GM12875 (cell line): Measurements from ENCODE around the gene FSTL5.

Source experiments
- H3K4me3 ChIP-seq: one replicate; pipeline ENCODE4 v1.5.1; 2011; ENCODE audit warnings: low read depth, low read length, control low read depth
- TF ChIP-seq, protein P1 (sequence below): IDR thresholded peaks from 2 replicates; pipeline ENCODE4 v1.5.1; 2011; ENCODE audit warnings: low read depth, mild to moderate bottlenecking, control low read depth, inconsistent platforms, low read length, moderate library complexity, borderline replicate concordance; ENCODE audit not compliant: insufficient read depth

Gene FSTL5

DNA sequence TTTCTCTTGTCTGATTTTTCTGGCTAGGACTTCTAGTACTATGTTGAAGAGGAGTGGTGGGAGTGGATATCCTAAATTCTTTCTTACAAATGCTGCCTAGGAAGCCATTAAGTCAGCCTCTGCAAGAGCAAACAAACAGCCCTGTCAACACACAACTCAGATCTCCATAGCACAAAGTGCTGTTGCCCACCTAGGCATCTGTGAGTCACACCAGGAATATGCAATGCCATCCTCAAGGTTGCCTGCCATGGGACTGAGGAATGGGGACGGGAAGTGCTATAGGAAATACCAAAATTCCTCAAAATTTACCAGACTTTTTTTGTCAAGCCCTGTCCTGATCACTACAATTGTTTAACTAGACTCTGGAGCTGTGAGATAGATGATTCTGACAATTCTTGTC, 466.9 kb downstream of the FSTL5 start:
- no peak overlapping the region for H3K4me3 ChIP-seq
- TF ChIP-seq, protein P1, sequence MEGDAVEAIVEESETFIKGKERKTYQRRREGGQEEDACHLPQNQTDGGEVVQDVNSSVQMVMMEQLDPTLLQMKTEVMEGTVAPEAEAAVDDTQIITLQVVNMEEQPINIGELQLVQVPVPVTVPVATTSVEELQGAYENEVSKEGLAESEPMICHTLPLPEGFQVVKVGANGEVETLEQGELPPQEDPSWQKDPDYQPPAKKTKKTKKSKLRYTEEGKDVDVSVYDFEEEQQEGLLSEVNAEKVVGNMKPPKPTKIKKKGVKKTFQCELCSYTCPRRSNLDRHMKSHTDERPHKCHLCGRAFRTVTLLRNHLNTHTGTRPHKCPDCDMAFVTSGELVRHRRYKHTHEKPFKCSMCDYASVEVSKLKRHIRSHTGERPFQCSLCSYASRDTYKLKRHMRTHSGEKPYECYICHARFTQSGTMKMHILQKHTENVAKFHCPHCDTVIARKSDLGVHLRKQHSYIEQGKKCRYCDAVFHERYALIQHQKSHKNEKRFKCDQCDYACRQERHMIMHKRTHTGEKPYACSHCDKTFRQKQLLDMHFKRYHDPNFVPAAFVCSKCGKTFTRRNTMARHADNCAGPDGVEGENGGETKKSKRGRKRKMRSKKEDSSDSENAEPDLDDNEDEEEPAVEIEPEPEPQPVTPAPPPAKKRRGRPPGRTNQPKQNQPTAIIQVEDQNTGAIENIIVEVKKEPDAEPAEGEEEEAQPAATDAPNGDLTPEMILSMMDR, result no peak

DNA sequence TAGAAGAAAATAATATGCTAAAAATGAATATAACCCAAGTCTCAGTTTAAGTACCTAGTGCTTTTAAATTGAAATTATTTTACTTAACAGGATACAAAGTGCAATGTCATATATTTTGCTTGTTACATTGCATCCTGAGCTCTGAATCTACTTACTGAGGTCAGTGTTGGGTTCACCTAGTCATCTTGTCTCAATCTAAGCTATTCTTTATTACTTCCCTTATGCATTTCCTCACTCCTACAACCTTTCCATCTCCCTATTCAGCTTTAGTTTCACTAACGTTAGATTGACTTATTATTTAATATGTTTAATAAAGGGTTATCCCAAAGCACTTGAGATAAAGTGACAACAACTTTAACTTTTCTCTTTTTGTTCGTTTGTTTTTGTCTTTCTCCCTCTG, 483.7 kb downstream of the FSTL5 start:
- H3K4me3 ChIP-seq, result no peak overlapping the region
- TF ChIP-seq, protein P1, result no peak

DNA sequence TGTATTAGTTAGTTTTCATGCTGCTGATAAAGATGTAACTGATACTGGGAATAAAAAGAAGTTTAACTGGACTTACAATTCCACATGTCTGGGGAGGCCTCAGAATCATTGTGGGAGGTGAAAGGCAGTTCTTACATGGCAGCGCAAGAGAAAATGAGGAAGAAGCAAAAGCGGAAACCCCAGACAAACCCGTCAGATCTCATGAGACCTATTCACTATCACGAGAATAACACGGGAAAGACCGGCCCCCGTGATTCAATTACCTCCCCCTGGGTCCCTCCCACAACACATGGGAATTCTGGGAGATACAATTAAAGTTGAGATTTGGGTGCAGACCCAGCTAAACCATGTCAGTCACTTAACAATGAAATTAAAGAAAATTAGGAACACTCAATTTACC, 499.1 kb downstream of the FSTL5 start:
- TF ChIP-seq, protein P1, result no peak
- H3K4me3 ChIP-seq, result no peak overlapping the region

DNA sequence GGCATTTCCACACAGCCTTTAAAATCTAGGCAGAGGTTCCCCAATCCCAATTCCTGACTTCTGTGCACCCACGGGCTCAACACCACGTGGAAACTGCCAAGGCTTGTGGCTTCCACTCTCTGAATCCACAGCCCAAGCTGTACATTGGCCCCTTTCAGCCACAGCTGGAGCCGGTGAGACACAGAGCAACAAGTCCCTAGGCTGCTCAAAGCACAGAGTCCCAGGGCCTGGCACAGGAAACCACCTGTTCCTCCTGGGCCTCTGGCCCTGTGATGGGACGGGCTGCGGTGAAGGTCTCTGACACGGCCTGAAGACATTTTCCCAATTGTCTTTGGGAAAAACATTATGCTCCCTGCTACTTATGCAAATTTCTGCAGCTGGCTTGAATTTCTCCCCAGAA, 500.0 kb downstream of the FSTL5 start:
- no peak overlapping the region for H3K4me3 ChIP-seq
- TF ChIP-seq, protein P1, result no peak

DNA sequence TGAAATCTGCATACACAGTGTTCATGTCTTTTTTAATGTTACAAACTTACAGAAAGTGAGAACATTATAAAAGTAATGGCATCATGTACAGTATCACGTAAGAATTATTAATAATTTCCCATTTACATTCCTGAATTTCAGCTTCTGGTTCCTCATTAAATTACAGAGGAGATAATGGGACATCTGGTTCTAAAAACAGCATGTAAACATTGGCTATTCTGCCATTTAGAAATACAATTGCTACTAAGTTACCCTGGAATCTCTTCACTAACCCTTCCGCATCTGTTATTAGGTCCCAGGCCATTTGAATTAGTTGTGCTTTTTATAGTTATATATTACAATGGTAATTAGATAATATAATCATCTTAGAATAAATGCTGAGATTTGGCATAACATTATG, 505.1 kb downstream of the FSTL5 start:
- TF ChIP-seq, protein P1, result no peak
- H3K4me3 ChIP-seq, result no peak overlapping the region

DNA sequence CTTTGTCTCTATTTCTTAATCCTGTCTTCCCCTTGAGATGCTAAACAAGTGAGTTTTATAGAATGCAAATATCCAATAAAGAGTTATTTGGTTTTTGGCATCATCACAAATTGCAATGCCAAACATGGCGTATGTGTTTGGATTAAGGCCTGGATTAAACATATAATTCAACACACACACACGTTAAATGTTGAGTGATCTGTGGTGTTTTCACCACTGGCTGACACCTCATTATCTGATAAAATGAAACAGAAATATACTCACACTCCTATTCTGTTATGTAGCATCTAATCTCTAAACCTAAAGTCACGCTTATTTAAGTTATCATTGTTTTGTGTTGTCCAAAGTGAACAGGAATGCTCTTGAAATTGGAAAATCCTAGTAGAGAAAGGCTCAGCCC, 506.2 kb downstream of the FSTL5 start:
- H3K4me3 ChIP-seq, result no peak overlapping the region
- TF ChIP-seq, protein P1, result no peak

DNA sequence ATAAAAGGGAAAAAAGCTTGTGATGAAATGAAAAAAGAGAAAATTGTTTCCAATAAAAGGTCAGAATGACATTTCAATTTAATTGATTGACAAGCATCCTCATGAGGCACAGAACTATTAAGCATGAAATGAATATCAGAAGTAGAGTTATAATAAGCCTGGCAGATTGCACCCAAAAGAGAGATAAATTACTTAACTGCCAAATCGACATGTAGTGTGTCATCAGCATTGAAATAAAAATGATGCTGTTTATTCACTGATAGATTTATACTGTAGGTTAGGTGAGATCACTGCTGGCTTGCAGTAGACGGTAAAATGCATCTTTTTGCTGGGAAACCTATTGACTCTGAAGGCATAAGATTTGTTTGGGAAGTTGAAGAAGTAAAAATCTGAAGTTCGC, 507.2 kb downstream of the FSTL5 start:
- no peak overlapping the region for H3K4me3 ChIP-seq
- TF ChIP-seq, protein P1, result no peak
